Measurements from ENCODE around the gene CST6. TPM values are rescaled to one million over a fixed set of nuclear protein-coding genes. Genes with fewer than 3 reads are reported as not detected.

The CST6 gene
- total RNA-seq, 1 experiment from 2014 or later = not detected

- DNase-seq (ENCODE audit: unreplicated experiment) = no peak
- ChIA-PET CTCF (interaction anchor here (1.7 kb wide), 1 partner anchor 10 kb away, joined by 5 read pairs; no protein-coding TSS in a partner anchor), POLR2A (no interaction called here)
- peaks cover 8% of the 10 kb centered on the region for H3K4me1 Mint-ChIP-seq (ENCODE audit: insufficient read depth, unreplicated experiment)
- no peak overlapping the region for H3K4me3 Mint-ChIP-seq (ENCODE audit: unreplicated experiment)
- peaks cover 42% of the 10 kb centered on the region for H3K36me3 Mint-ChIP-seq (ENCODE audit: insufficient read depth, unreplicated experiment)
- intact Hi-C loops (cut with micrococcal nuclease) = no loop called here
- no peaks in the 10 kb centered on the region for H3K27me3 Mint-ChIP-seq (ENCODE audit: insufficient read depth, unreplicated experiment)
- BruUV-seq (replicated peaks) = no TSS peak
- no peaks in the 10 kb centered on the region for H3K9me3 Mint-ChIP-seq (ENCODE audit: unreplicated experiment)
- H3K27ac Mint-ChIP-seq (ENCODE audit: low read depth, unreplicated experiment) = no peak overlapping the region
- TF ChIP-seq CTCF (IDR thresholded peaks at IDR 0.05; ENCODE audit: unreplicated experiment) = no peak
Observed at GRCh38 chr11:65977621-65978390, 34.0 kb upstream of the CST6 start.

- ChIA-PET CTCF (interaction anchor here (0.6 to 1.7 kb wide), 2 partner anchors 10 to 273 kb away, joined by 3 to 5 read pairs; no protein-coding TSS in a partner anchor), POLR2A (no interaction called here)
- Mint-ChIP-seq H3K4me3 (ENCODE audit: unreplicated experiment) (no peak overlapping the region), H3K27me3 (ENCODE audit: insufficient read depth, unreplicated experiment) (no peaks in the 10 kb centered on the region), H3K9me3 (ENCODE audit: unreplicated experiment) (no peaks in the 10 kb centered on the region), H3K4me1 (ENCODE audit: insufficient read depth, unreplicated experiment) (peaks cover under 1% of the 10 kb centered on the region), H3K36me3 (ENCODE audit: insufficient read depth, unreplicated experiment) (peaks cover 34% of the 10 kb centered on the region), H3K27ac (ENCODE audit: low read depth, unreplicated experiment) (no peak overlapping the region)
- intact Hi-C loops (cut with micrococcal nuclease) = no loop called here
- BruUV-seq (replicated peaks) = no TSS peak
- no peak for TF ChIP-seq CTCF (IDR thresholded peaks at IDR 0.05; ENCODE audit: unreplicated experiment)
- DNase-seq (ENCODE audit: unreplicated experiment) = no peak
Observed at GRCh38 chr11:65978391-65979238, 33.2 kb upstream of the CST6 start.

- BruUV-seq (replicated peaks) = no TSS peak
- H3K4me1 Mint-ChIP-seq (ENCODE audit: insufficient read depth, unreplicated experiment) = no peaks in the 10 kb centered on the region
- no peak overlapping the region for H3K27ac Mint-ChIP-seq (ENCODE audit: low read depth, unreplicated experiment)
- TF ChIP-seq CTCF (IDR thresholded peaks at IDR 0.05; ENCODE audit: unreplicated experiment) = no peak
- intact Hi-C loops (cut with micrococcal nuclease) = no loop called here
- no peak for DNase-seq (ENCODE audit: unreplicated experiment)
- H3K27me3 Mint-ChIP-seq (ENCODE audit: insufficient read depth, unreplicated experiment) = no peaks in the 10 kb centered on the region
- H3K9me3 Mint-ChIP-seq (ENCODE audit: unreplicated experiment) = no peaks in the 10 kb centered on the region
- H3K36me3 Mint-ChIP-seq (ENCODE audit: insufficient read depth, unreplicated experiment) = peaks cover 33% of the 10 kb centered on the region
- POLR2A ChIA-PET = no interaction called here
- no peak overlapping the region for H3K4me3 Mint-ChIP-seq (ENCODE audit: unreplicated experiment)
- CTCF ChIA-PET = interaction anchor here (0.6 to 1.7 kb wide), 2 partner anchors 9 to 273 kb away, joined by 3 to 5 read pairs; no protein-coding TSS in a partner anchor
Observed at GRCh38 chr11:65979261-65979759, 32.5 kb upstream of the CST6 start.
